WI38 (cell line): ENCODE data around the gene FOXK1.

Experiments
- H3K4me3 ChIP-seq: 2 replicates; pipeline ENCODE4 v1.5.1; 2011; ENCODE audit warnings: low read depth, mild to moderate bottlenecking, control low read depth, low read length
- TF ChIP-seq, protein P1 (sequence below): IDR thresholded peaks from 2 replicates; pipeline ENCODE4 v1.5.1; 2012; ENCODE audit warnings: low read depth, mild to moderate bottlenecking, control low read depth, low read length

FOXK1 gene

DNA sequence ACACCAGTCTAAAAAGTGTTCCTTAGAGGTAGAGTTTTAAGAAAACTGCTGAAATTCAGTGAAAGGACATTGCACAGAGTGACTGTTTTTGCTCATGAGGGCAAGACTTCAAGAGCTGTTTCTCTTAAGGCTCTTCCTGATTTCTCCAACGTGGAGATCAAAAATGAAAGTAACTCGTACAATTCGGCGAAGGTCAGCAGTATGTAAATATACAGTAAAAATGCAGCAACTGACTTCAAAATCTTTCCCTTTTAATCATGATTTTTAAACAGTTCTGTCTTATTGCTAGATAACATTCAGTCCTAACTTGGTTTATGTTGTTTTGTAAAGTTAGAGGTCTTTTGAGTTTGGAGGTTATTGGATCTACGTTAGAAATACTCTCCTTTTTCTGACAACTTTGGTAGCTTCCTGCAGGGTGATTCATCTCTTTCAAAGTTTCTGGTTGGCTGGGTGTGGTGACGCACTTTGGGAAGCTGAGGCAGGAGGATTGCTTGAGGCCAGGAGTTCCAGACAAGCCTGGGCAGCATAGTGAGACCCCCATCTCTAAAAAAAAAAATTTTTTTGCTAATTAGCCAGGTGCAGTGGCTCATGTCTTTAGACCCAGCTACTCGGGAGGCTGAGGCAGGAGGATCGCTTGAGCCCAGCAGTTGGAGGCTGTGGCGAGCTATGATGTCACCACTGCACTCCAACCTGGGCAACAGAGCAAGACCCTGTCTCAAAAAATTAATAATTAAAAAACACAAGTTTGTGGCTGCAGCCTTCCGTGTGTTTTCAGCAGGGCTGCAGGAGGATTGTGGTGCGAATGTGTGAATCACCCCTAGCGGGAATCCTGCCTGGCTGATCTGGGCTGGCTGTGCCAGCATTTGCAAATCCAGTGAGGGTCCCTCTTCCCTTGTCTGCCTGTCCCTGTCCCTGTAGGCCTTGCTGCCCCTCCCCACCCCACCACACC, 64.2 kb downstream of the FOXK1 start:
- peak overlapping the region; percentile 42 for H3K4me3 ChIP-seq
- TF ChIP-seq, protein P1, sequence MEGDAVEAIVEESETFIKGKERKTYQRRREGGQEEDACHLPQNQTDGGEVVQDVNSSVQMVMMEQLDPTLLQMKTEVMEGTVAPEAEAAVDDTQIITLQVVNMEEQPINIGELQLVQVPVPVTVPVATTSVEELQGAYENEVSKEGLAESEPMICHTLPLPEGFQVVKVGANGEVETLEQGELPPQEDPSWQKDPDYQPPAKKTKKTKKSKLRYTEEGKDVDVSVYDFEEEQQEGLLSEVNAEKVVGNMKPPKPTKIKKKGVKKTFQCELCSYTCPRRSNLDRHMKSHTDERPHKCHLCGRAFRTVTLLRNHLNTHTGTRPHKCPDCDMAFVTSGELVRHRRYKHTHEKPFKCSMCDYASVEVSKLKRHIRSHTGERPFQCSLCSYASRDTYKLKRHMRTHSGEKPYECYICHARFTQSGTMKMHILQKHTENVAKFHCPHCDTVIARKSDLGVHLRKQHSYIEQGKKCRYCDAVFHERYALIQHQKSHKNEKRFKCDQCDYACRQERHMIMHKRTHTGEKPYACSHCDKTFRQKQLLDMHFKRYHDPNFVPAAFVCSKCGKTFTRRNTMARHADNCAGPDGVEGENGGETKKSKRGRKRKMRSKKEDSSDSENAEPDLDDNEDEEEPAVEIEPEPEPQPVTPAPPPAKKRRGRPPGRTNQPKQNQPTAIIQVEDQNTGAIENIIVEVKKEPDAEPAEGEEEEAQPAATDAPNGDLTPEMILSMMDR, result no peak

DNA sequence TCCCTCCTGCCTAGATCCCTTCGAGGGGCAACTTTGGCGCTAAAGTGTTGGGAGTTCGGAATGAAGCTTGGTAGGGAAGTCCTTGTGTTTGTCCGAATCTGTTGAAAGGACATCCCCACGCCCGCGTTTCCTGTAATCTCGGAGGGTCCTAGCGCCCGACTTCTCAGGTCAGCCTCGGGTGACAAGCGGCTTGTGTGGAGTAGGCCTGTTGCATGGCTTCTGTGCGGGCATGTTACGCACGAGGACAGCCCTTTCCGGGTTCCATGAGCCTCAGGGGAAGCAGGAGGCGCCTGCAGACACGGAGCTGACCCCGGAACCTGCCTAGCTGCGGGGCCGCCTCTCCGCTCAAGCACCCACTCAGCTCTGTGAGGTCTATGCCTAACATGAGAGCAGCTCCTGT, 64.9 kb downstream of the FOXK1 start:
- TF ChIP-seq, protein P1, result no peak
- no peak overlapping the region for H3K4me3 ChIP-seq

DNA sequence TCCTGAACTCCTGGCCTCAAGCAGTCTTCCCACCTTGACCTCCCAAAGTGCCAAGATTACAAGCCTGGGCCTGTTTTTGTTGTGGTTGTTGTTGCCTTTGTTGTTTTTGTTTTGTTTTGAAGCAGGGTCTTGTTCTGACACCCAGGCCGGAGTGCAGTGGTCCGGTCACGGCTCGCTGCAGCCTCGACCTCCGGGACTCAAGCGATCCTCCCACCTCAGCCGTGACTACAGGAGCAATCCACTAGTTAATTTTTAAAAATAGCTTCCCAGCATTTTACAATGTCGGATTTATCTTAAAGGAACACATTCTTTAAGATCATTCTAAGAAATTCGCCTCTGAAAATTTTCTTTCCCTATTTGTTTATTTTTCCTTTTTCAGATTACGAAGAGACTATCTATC, 65.7 kb downstream of the FOXK1 start:
- TF ChIP-seq, protein P1, result no peak
- H3K4me3 ChIP-seq, result no peak overlapping the region

DNA sequence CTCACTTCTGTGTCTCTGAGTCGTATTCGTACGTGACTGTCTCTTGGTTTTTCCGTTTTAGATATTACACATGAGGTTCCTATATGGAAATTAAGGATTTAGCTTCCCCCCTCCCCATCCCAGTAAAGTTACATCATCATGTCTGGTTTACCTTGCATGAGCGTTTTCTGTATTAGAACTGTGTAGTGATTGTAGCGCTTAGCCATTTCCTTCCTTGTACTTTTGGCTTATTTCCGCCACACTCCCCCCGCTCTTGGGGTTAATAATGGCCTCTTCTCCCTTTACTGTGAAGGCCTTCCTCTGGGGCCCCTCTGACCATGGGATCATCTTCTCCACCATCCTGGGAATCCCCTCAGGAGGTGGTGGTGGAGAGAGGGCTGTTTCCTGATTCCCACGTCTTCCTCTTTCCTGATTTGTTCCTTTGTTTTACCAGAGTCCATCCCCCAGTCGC, 66.2 kb downstream of the FOXK1 start:
- TF ChIP-seq, protein P1, result no peak

DNA sequence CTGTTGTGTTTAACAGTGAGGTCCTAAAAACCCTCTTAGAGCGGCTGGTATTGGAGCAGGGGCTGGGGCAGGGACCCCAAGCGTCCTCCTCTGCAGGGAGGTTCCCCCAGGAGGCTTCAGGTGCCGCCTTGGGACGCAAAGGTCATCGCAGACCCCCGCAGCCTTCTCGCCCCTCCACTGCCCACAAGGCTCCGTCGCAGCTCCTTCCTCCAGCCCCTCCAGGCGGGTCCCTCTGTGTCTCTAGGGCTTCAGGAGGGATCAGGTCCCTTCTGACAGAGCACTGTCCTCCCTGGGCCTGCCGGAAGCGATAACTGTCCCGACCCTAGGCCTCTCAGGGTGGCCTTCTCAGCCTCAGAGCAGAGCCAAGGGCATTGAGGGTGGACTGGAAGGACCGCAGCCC, 67.3 kb downstream of the FOXK1 start:
- TF ChIP-seq, protein P1, result no peak
- H3K4me3 ChIP-seq, result no peak overlapping the region

More for the DNA sequence above, 66.2 kb downstream of the FOXK1 start:
- no peak overlapping the region for H3K4me3 ChIP-seq

DNA sequence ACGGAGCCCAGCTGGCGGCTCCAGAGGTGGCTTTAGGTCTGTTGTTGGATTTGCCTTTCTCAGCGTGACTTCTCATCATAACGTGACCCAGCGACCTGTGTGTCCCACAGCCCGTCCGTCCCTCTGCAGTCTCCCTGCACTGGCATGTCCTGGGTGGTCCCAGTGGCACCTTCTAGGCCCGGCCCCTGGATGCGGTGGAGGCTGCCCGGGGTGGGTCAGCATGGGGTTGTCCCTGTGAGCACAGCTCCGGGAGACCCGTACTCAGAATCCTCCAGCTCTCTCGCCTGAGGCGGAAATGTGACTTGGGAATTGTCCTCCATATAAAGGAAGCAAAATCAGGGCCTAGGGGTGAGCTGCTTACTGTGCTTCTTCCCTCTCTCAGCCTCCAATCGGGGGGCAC, 67.7 kb downstream of the FOXK1 start:
- H3K4me3 ChIP-seq, result no peak overlapping the region
- TF ChIP-seq, protein P1, result no peak

DNA sequence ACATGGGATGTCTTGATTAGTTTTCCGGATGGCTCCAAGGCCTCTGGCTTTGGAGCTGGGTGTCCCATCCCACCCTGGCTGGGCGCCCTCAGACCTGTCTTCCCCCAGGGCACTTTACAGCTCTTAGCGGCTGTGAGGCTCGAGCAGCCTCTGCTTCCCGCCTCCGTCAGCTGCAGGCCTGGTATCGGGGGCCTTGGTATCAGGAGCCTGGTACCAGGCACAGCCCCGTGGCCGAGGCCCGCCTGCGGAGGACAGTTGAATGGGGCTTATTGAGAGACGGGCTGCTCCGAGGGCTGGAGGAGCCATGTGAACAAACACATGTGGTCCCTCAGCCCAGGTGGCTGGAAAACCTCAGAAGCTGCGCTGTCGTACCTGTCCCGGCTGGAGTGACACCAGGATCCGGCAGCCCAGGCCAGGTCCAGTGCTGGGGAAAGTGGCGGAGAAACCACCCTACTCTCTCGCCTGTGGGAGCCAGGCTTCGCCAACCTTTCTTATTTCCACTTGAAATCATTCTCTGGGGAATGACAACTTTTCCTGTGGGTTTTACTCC, 69.4 kb downstream of the FOXK1 start:
- TF ChIP-seq, protein P1, result no peak

More for the DNA sequence above, 69.4 kb downstream of the FOXK1 start:
- no peak overlapping the region for H3K4me3 ChIP-seq
